T-helper 17 cell (primary cell): ENCODE data around the gene ADGRG3. TPM values are rescaled to one million over a fixed set of nuclear protein-coding genes. Genes with fewer than 3 reads are reported as not detected.
A peak's percentile ranks its signal among the peaks of the same experiment; 100 is the strongest.
"Not testable (repeated sequence)": the region's sequence is repeated elsewhere in the genome, so short reads cannot be mapped to it uniquely, and the experiment has no call there.

Experiments used
- ATAC-seq: fragments of 150-1000 bp; cut with Tn5 transposase; 2 replicates; pipeline ENCODE4 v1.10.0; 2021; ENCODE audit warnings: mild to moderate bottlenecking, moderate library complexity
- DNase-seq, 3 donors: peaks; one replicate each; pipeline versions ENCODE4 v3.0.0 to v3.0.0-alpha.2; 2020 to 2021
- H3K9me3 ChIP-seq: one replicate; pipeline ENCODE4 v1.7.0; 2013; ENCODE audit warnings: low read length, mild to moderate bottlenecking; ENCODE audit not compliant: control insufficient read depth, poor library complexity, severe bottlenecking
- H3K27ac Mint-ChIP-seq: one replicate; pipeline ENCODE4 v1.8.0; 2022; ENCODE audit warnings: mild to moderate bottlenecking, moderate library complexity, mixed read lengths
- H3K27me3 Mint-ChIP-seq: one replicate; pipeline ENCODE4 v1.8.0; 2022; ENCODE audit warnings: mixed read lengths
- H3K36me3 Mint-ChIP-seq: one replicate; pipeline ENCODE4 v1.8.0; 2022; ENCODE audit warnings: low read depth, mixed read lengths
- H3K4me1 Mint-ChIP-seq: one replicate; pipeline ENCODE4 v1.8.0; 2022; ENCODE audit warnings: mild to moderate bottlenecking, mixed read lengths
- H3K4me3 Mint-ChIP-seq: one replicate; pipeline ENCODE4 v1.8.0; 2022; ENCODE audit warnings: mild to moderate bottlenecking, moderate library complexity, mixed read lengths
- total RNA-seq, 4 donors: library from RNA in 2 of 4; stranded (reverse) in 2 of 4; gene quantifications; one replicate each; pipeline ENCODE4 v1.2.3 and lab custom pipeline; 2022 to 2026

Gene ADGRG3
- total RNA-seq, 2 donors from 2014 or later: 0.75 to 0.99 TPM

DNA sequence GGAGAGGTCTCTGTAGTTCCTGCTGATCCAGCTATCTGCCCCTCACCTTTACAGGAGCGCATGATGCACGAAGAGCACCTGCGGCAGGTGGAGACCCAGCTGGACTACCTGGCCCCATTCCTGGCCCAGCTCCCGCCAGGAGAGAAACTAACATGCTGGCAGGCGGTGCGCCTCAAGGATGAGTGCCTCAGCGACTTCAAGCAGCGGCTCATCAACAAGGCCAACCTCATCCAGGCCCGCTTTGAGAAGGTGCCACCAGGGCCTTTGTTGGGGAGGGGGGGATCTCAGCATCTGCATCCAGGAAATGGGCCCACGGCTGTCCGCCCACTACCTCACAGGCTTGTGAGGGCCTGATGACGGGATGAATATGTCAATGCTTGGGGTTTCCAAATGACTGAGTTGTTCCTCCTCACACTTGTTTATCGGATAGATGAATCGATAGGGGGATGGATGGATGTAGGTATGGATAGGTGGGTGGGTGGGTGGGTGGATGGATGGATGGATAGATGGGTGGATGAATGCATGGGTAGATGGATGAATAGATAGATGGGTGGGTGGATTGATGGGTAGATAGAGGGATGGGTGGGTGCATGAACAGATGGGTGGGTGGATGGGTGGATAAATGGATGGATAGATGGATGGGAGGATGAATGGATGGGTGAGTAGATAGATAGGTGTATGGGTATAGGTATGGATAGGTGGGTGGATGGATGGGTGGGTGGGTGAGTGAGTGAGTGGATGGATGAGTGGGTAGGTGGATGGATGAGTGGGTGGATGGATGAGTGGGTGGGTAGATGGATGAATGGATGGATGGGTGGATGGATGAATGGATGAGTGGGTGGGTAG is 60.5 kb downstream of the ADGRG3 start:
- no peaks in the 10 kb centered on the region for H3K27me3 Mint-ChIP-seq

DNA sequence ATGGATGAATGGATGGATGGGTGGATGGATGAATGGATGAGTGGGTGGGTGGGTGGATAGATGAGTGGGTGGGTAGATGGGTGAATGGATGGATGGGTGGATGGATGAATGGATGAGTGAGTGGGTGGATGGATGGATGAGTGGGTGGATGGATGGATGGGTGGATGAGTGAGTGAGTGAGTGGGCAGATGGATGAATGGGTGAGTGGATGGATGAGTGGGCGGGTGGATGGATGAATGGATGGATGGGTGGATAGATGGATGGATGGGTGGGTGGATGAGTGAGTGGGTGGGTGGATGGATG is 61.0 kb downstream of the ADGRG3 start:
- H3K27ac Mint-ChIP-seq: no peak overlapping the region

More for the DNA sequence above, 60.5 kb downstream of the ADGRG3 start:
- Mint-ChIP-seq H3K4me3 (no peak overlapping the region), H3K4me1 (peaks cover 2% of the 10 kb centered on the region), H3K27ac (no peak overlapping the region), H3K36me3 (no peaks in the 10 kb centered on the region)
- DNase-seq: no peak
- ATAC-seq: no peak
- H3K9me3 ChIP-seq: no peaks in the 10 kb centered on the region

GRCh38 chr16:57729852-57730251 is 61.7 kb downstream of the ADGRG3 start:
- H3K4me3 Mint-ChIP-seq, ATAC-seq, H3K27me3 Mint-ChIP-seq: not testable (repeated sequence)

More for the DNA sequence above, 61.0 kb downstream of the ADGRG3 start:
- Mint-ChIP-seq H3K4me1 (peaks cover 2% of the 10 kb centered on the region), H3K36me3 (no peaks in the 10 kb centered on the region), H3K27me3 (no peaks in the 10 kb centered on the region), H3K4me3 (no peak overlapping the region)
- no peaks in the 10 kb centered on the region for H3K9me3 ChIP-seq
- no peak for ATAC-seq
- no peak for DNase-seq

DNA sequence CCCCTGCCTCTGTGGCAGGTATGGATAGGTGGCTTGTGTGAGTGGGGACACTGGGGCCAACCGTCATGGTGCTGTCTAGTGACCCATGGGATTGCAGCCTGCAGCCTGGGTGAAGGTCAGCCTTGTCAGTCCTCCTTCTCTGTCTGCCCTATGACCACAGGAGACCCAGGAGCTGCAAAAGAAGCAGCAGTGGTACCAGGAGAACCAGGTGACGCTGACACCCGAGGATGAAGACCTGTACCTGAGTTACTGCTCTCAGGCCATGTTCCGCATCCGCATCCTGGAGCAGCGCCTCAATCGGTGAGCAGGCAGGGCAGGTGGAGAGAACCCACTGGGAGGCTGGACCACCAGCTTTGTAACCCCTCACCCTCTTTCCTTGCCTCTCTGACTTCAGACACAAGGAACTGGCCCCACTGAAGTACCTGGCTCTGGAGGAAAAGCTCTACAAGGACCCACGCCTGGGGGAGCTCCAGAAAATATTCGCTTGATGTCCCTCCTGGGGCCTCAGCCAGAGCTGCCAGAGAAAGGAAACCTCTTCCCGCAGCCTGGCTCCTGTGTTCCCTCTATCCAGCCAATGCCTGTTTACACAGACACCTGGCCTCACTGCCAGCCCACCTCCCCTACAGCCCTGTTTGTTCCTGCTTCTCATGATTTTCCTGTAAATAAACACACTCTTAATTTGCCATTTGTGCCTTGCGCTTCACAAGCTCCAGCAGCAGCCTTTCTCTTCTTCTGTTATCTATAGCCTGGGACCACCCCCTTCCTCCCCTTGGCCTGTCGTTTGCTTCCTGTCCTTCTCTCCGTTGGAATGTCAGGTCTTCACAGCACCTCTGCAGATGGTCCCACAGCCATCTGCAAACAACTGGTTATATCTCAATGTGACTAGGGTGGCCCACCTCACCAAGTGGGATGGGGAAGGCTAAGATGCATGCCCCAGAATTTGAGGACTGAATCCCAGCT is 62.9 kb downstream of the ADGRG3 start:
- no peaks in the 10 kb centered on the region for H3K9me3 ChIP-seq
- Mint-ChIP-seq H3K36me3 (peaks cover 3% of the 10 kb centered on the region), H3K27me3 (no peaks in the 10 kb centered on the region), H3K27ac (no peak overlapping the region), H3K4me1 (peaks cover 12% of the 10 kb centered on the region), H3K4me3 (no peak overlapping the region)
- ATAC-seq (no peak), DNase-seq (no peak)

More at GRCh38 chr16:57729852-57730251, 61.7 kb downstream of the ADGRG3 start:
- not testable (repeated sequence) for H3K9me3 ChIP-seq, H3K4me1 Mint-ChIP-seq, H3K27ac Mint-ChIP-seq, DNase-seq, H3K36me3 Mint-ChIP-seq

- Mint-ChIP-seq H3K27ac (no peak overlapping the region), H3K4me3 (no peak overlapping the region)
Measured at GRCh38 chr16:57732037-57732436, 63.9 kb downstream of the ADGRG3 start.

GRCh38 chr16:57732714-57733113 is 64.6 kb downstream of the ADGRG3 start:
- Mint-ChIP-seq H3K4me3 (no peak overlapping the region), H3K36me3 (peaks cover 3% of the 10 kb centered on the region), H3K27ac (no peak overlapping the region), H3K4me1 (peaks cover 18% of the 10 kb centered on the region), H3K27me3 (no peaks in the 10 kb centered on the region)
- no peak for ATAC-seq
- no peak for DNase-seq
- no peaks in the 10 kb centered on the region for H3K9me3 ChIP-seq

More at GRCh38 chr16:57732037-57732436, 63.9 kb downstream of the ADGRG3 start:
- H3K4me1 Mint-ChIP-seq: peaks cover 20% of the 10 kb centered on the region
- no peak for DNase-seq
- H3K9me3 ChIP-seq: no peaks in the 10 kb centered on the region
- H3K36me3 Mint-ChIP-seq: peaks cover 3% of the 10 kb centered on the region
- no peak for ATAC-seq
- H3K27me3 Mint-ChIP-seq: no peaks in the 10 kb centered on the region

DNA sequence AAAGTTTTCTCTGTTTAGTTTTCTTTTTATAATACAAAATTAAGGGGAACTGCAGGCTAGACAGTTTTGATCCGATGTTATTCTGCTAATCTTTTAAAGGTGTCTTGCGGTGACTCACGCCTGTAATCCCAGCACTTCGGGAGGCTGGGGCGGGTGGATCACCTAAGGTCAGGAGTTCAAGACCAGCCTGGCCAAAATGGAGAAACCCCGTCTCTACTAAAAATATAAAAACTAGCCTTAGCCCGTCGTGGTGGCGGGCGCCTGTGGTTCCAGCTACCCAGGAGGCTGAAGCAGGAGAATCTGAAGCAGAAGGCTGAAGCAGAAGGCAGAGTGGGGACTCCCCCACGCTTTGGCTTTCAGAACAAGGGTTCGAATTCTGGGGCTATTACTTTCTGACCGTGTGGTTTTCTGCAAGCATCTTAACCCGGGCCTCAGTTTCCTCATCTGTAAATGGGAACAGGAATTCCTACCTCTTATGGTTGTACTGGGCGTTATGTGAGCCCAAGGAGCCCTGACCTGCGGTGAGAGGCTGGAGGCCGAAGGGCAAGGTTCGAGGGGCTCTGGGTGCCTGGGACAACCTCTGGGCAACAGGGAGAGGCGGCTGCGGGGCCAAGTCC is 66.3 kb downstream of the ADGRG3 start:
- Mint-ChIP-seq H3K27ac (peak overlapping the region; percentile 99), H3K4me3 (peak overlapping the region; percentile 100), H3K27me3 (no peaks in the 10 kb centered on the region), H3K4me1 (peaks cover 18% of the 10 kb centered on the region), H3K36me3 (peaks cover 3% of the 10 kb centered on the region)
- ATAC-seq (no peak), DNase-seq (no peak)
- no peaks in the 10 kb centered on the region for H3K9me3 ChIP-seq

- H3K36me3 Mint-ChIP-seq: peaks cover 3% of the 10 kb centered on the region
- DNase-seq: peak; percentile 92 to 97 (median 94)
- H3K9me3 ChIP-seq: no peaks in the 10 kb centered on the region
- ATAC-seq: peak; percentile 94
- H3K4me3 Mint-ChIP-seq: peak overlapping the region; percentile 100
- peak overlapping the region; percentile 99 for H3K27ac Mint-ChIP-seq
- H3K4me1 Mint-ChIP-seq: peaks cover 18% of the 10 kb centered on the region
- H3K27me3 Mint-ChIP-seq: no peaks in the 10 kb centered on the region
Measured at GRCh38 chr16:57734925-57735754, 67.0 kb downstream of the ADGRG3 start.

- no peaks in the 10 kb centered on the region for H3K27me3 Mint-ChIP-seq
- H3K27ac Mint-ChIP-seq: peak within 1 kb of the TSS; percentile 99
- H3K36me3 Mint-ChIP-seq: peaks cover 3% of the 10 kb centered on the region
- peaks cover 18% of the 10 kb centered on the region for H3K4me1 Mint-ChIP-seq
- peak within 1 kb of the TSS; percentile 100 for H3K4me3 Mint-ChIP-seq
- ATAC-seq (peak; percentile 29), DNase-seq (no peak)
- H3K9me3 ChIP-seq: no peaks in the 10 kb centered on the region
Measured at GRCh38 chr16:57735755-57736418, 67.8 kb downstream of the ADGRG3 start, which contains the start of gene KATNB1. KATNB1 (plus strand) TSS chr16:57735770; CDS start chr16:57737244, 1,474 bp downstream.

DNA sequence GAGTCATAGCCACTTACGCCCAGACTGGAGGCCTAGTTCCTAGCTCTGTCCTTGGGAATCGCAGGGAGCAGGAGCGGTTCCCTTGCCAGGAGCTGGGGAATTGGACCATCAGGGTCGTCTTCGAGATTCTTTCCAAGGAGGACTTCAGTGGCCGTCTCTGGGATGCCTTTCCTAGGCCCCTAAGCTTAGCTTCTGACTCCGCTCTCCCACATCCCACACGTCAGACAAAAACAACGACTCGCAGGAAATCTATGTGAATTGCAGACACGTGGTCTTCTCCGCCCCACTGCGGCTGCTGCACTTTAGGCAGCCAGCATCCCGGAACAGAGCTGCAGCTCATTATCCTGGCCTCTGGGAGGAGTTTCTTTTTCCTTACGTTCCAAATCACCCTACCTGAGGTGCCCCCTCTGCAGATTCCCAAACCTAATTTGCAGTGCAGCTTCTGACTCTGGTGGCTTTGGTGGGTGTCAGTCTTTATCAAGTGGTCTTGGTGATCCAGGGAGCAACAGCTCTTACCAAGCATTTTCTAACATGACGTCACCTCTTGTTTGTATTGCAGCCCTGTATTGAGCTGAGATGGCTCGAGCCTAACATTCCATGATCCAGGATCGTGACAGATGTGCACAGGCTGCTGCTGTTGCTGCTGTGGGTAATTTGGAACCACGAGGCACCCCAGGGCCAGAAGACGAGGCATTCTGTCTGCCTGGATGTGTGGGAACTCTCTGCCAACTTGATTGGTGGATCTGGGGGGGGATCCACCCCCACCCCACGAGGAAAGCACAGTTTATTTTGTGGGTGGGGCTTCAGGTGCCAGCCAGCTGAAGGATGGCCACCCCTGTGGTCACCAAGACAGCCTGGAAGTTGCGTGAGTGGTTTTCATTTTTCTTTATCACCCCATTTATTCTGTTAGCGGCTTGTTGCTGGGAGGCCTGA is 68.6 kb downstream of the ADGRG3 start:
- no peak for ATAC-seq
- peak overlapping the region; percentile 100 for H3K4me3 Mint-ChIP-seq
- peak overlapping the region; percentile 99 for H3K27ac Mint-ChIP-seq

GRCh38 chr16:57738844-57739243 is 70.7 kb downstream of the ADGRG3 start:
- no peak for DNase-seq
- Mint-ChIP-seq H3K27ac (no peak overlapping the region), H3K27me3 (no peaks in the 10 kb centered on the region)

More for the DNA sequence above, 68.6 kb downstream of the ADGRG3 start:
- Mint-ChIP-seq H3K4me1 (peaks cover 18% of the 10 kb centered on the region), H3K36me3 (peaks cover 3% of the 10 kb centered on the region), H3K27me3 (no peaks in the 10 kb centered on the region)
- no peaks in the 10 kb centered on the region for H3K9me3 ChIP-seq
- peak in 1 of 3 donors; percentile 35 for DNase-seq

More at GRCh38 chr16:57738844-57739243, 70.7 kb downstream of the ADGRG3 start:
- peaks cover 18% of the 10 kb centered on the region for H3K4me1 Mint-ChIP-seq
- ATAC-seq: no peak
- peaks cover 3% of the 10 kb centered on the region for H3K36me3 Mint-ChIP-seq
- H3K9me3 ChIP-seq: no peaks in the 10 kb centered on the region
- no peak overlapping the region for H3K4me3 Mint-ChIP-seq
